HG02943 (cell line): ENCODE measurements around the gene FAM120B.
"Not testable (repeated sequence)": the region's sequence is repeated elsewhere in the genome, so short reads cannot be mapped to it uniquely, and the experiment has no call there.

ENCODE experiments used
- ATAC-seq: cut with Tn5 transposase; IDR thresholded peaks from one replicate; pipeline ENCODE4 v1.9.1; 2021; ENCODE audit warnings: mild to moderate bottlenecking, low read depth, moderate library complexity; ENCODE audit not compliant: unreplicated experiment

FAM120B gene

DNA sequence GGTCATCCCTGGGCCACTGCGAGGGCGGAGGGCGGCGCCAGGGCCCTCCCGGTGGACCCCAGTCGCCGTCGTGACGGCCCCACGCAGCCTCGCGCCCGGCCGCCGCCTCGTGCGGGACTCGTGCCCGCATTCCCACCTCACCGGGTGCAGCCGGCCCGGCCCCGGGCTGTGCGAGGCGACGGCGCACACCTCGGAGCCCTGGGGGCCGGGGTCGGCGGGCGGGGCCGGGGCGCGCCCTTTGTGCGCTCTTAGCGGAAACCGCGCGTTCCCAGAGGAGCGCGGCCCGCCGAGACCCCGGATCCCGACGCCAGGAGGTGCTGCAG lies 10.2 kb upstream of the FAM120B start:
- ATAC-seq = no peak

- no peak for ATAC-seq
Measured at GRCh38 chr6:170296746-170297575, 9.6 kb upstream of the FAM120B start.

DNA sequence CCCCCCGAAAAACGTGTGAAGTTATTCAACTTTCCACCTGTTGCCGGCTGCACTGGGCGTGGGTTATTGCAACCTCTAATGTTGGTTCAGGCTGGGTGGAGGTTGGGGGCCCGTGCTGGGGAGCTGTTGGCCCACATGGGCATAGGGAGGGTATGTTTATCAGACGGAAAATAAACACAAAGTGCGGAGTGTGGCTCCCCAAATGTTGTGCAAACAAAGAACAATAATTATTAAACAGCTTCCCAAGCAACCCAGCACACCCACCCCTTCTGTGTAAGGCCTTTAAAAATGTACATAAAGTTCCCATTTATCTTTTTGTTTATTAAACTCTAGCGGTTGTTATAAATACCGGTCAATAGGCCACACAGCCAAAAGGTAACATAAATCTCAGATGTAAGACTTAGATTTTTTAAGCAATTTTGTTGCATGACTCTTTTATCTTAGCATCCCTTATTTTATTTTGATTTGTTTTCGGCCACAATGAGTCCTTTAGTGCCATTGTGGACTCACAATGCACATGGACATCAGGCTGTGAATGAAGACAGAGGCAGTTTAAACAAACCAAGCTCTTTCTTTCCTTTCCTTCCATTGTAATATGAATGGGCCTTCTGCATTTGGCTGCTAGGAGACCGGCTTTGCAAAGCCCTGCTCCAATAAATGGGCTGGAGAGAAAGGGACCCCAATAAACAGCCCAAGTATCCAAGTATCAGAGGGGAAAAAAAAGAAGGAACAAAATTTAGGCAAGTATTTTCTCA lies 8.8 kb upstream of the FAM120B start:
- ATAC-seq = no peak

- no peak for ATAC-seq
Measured at GRCh38 chr6:170298688-170299087, 7.9 kb upstream of the FAM120B start.

DNA sequence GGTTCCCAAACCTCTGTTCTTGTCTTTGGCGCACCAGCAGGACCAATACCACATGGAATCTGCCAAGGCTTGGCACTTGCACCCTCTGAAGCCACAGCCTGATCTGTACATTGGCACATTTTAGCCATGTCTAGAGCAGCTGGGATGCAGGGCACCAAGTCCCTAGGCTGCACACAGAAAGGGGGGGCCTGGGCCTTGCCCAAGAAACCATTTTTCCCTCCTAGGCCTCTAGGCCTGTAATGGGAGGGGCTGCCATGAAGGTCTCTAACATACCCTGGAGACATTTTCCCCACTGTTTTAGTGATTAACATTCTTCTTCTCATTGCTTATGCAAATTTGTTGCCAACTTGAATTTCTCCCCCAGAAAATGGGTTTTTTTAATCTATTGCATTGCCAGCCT lies 5.4 kb upstream of the FAM120B start:
- ATAC-seq = no peak

GRCh38 chr6:170305805-170306323 lies 694 bp upstream of the FAM120B start:
- ATAC-seq = peak; percentile 22

- ATAC-seq = no peak
Measured at GRCh38 chr6:170307080-170307545, 555 bp downstream of the FAM120B start.

DNA sequence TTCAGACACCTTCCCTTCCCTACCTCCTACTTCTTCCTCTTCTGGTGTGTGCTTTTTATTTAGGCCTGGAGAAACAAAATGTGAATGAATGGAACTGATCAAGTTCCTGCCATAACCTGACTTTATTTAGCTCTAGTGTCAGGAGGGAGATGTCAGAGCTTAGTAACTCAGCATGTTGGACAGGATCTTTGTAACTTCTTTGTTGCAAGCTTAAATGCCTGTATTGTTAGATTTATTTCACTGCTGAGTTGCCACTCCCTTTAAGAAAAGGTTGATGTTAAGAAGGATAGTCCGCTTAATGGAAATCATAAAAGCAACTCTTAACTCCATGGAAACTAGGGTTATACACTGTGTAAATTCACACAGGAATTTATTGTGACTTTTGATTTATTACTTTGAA lies 2.2 kb downstream of the FAM120B start:
- ATAC-seq = no peak

DNA sequence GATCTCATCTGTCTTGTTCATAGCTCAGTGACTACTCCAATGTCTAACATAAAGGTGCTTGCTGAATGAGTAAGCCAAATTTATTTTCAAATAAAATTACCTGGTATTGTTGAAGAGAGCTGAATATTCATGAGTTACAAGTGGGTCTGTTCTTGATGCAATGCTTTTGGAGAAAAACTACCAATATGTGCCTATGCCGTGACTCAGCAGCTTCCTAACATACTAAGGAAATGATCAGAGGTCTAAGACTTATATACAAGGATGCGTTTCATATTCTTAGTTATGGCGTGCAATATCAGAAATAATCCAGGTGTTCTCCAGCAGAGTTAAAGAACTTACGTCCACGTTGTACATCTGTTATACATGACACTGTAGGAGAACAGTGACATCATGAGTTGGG lies 5.1 kb downstream of the FAM120B start:
- ATAC-seq = no peak

DNA sequence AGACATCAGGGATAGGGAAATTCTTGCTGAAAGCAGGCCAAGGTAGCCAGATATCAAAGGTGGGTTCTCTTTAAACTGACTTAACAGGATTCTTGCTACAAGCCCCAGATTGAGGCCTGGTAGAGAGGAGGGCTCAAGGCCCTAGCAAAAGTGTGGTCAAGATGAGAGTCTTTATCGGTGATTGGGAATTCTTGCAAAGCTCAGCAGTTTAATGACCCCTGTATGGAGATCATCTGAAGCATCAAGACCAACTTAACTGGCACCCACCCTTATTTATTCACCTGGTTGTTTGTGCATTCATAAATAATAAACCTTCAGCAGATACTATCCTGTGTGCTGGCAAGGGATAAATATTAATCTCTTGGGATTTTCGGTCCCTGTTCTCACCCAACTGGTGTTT lies 6.3 kb downstream of the FAM120B start:
- no peak for ATAC-seq

GRCh38 chr6:170313716-170314295 lies 7.2 kb downstream of the FAM120B start:
- no peak for ATAC-seq

GRCh38 chr6:170314983-170315382 lies 8.4 kb downstream of the FAM120B start:
- no peak for ATAC-seq

- no peak for ATAC-seq
Measured at GRCh38 chr6:170316071-170316470, 9.5 kb downstream of the FAM120B start.

- ATAC-seq = no peak
Measured at GRCh38 chr6:170317076-170317475, 10.5 kb downstream of the FAM120B start.

DNA sequence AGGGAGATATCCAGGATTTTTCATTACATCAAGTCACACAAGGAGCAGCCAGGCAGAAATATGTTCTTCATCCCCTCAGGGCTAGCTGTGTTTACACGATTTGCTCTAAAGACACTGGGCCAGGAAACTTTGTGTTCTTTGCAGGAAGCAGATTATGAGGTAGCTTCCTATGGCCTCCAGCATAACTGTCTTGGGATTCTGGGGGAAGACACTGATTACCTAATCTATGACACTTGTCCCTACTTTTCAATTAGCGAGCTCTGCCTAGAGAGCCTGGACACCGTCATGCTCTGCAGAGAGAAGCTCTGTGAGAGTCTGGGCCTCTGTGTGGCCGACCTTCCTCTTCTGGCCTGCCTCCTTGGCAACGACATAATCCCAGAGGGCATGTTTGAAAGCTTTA lies 11.2 kb downstream of the FAM120B start:
- ATAC-seq = no peak

DNA sequence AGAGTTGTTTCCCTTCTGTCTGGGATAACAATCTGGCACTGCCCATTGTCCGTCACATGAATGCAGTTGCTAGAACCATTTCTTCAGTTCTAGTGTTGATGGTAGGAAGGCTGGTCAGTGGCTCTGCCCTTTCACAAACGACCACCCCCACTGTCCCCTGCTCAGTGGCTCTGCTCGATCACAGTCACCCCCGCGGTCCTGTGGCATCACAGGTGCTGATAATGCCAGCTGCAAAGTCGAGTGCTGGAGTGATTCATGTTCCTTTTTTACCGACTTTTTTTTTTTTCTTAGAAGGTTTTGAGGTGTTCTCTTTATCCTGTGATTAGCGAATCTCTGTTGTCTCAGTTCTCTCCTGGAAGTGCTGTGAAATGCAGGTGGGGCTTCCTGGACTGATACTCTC lies 22.8 kb downstream of the FAM120B start:
- ATAC-seq = no peak

- not testable (repeated sequence) for ATAC-seq
Measured at GRCh38 chr6:170335199-170335598, 28.6 kb downstream of the FAM120B start.

GRCh38 chr6:170344631-170345576 lies 38.3 kb downstream of the FAM120B start:
- no peak for ATAC-seq

- no peak for ATAC-seq
Measured at GRCh38 chr6:170345662-170346061, 39.1 kb downstream of the FAM120B start.

GRCh38 chr6:170346649-170347048 lies 40.1 kb downstream of the FAM120B start:
- ATAC-seq = no peak
